GM21717 (cell line): ENCODE measurements around the gene MYD88.

Experiments
- ATAC-seq: cut with Tn5 transposase; IDR thresholded peaks from one replicate; pipeline ENCODE4 v1.9.1; 2021; ENCODE audit warnings: mild to moderate bottlenecking, moderate library complexity; ENCODE audit not compliant: unreplicated experiment

MYD88 gene

DNA sequence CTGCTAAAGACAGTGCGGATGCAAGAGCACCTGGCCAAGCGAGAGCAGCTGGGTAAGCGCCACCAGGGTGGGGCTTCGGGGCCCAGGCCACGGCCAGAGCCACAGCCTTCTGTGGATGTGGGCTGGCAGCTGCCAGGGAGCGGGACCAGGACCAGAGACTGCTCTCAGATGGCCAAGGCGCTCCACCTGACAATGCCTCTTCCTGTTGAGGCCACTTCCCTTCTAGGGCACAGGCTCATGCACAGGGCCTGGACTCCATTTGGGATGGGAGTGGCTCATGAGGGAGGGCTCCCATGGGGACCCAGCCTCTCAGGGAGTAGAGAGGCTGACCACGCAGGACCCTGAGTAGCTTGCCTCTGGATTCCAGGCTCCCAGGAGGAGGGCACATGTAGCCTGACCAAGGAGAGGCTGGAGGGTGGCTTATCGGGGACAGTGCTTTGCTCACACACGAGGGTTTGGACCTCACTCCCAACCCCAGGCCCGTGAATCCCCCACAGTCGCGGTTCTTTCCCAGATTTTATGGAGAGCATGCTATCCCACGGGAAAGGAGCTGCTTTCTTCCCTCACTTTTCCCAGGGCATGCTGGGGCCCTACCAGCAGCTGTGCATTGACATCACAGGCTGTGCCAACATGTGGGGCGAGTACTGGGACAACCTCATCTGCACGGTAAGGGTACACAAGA is 26.6 kb upstream of the MYD88 start:
- no peak for ATAC-seq

DNA sequence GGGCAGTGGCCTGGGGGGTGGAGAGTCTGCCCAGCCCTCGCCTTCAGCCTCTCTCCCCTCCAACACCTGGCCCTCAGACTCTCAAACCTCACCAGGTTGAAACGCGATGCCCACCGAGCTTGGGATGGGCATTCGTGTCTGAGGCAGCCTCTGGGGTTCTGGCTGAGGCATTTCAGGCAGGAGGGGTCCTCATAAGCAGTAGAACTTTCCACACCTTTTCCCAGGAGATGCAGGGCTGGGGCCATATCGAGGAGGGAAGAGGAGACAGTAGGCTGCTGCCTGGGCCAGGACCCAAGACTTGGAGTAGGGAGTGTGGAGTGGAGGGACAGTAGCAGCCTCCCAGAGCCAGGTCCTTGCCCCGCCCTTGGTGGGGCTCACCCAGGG is 26.1 kb upstream of the MYD88 start:
- no peak for ATAC-seq

DNA sequence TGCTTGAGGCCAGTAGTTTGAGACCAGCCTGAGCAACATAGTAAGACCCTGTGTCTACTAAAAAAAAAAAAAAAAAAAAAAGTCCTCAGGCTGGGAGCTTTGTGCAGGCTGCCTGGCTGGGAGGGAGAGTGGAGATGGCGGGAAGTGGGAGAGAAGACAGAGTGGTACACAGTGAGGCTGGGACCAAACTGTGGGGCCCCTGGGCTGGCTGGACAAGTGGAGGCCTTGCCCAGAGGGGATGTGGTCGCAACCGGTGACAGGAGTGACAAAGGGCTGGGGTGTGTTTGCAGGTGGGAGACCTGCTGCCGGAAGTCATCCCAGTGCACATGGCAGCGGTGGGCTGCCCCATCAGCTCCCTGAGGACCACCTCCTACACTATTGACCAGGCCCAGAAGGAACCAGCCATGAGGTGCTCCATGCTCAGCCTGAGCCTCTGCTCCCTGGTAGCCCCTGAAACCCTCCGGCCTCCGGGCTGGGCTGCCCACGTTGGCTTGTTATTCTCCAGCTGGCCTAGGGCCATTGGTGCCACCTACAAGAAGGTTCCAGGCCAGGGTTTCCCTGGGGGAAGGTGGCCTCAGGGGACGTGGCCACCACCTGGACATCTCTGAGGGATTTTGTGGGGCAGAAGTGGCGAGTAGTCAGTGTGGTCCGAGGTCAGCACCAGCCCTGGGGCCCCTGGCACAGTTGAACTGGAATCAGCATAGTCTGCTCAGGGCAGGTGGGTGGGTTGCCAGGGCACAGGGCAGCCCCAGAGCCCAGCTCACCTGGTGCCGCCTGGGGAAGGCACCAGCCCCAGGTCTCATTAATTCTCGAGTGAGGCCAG is 24.2 kb upstream of the MYD88 start:
- ATAC-seq = no peak

DNA sequence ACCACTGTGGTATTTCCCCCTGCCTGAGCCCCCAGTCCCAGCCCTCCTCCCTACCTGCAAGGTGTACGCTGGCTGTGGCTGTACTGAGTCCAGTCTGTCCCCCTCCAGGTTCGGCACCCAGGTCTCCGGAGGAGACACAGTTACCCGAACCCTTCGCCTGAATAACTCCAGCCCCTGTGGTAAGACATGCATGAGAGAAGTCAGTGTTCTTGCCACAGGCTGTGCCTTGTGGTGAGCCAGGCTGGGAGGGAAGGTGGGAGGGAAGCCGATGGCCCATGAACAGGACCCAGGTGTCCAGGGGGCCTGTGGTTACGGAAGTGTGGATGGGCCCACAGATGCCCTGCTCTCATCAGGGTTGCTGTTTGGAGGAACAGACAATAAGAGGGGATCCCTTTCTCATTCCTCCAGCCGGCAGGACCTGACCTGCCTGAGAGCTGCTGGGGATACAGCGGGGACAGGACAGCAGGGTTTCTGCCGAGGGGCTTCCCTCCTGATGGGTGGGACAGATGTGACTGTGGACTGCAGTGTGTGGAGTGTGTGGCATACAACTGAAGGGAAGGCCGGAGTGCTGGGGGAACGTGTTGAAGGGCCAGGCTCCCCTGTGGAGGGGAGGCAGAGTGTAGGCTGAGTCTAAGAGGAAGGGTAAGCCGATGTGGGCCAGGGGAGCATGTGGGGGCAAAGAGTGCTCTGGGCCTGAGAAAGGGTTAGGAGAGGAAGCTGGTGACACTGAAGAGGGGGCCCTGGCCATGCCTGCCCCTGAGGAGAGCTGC is 23.4 kb upstream of the MYD88 start:
- no peak for ATAC-seq

DNA sequence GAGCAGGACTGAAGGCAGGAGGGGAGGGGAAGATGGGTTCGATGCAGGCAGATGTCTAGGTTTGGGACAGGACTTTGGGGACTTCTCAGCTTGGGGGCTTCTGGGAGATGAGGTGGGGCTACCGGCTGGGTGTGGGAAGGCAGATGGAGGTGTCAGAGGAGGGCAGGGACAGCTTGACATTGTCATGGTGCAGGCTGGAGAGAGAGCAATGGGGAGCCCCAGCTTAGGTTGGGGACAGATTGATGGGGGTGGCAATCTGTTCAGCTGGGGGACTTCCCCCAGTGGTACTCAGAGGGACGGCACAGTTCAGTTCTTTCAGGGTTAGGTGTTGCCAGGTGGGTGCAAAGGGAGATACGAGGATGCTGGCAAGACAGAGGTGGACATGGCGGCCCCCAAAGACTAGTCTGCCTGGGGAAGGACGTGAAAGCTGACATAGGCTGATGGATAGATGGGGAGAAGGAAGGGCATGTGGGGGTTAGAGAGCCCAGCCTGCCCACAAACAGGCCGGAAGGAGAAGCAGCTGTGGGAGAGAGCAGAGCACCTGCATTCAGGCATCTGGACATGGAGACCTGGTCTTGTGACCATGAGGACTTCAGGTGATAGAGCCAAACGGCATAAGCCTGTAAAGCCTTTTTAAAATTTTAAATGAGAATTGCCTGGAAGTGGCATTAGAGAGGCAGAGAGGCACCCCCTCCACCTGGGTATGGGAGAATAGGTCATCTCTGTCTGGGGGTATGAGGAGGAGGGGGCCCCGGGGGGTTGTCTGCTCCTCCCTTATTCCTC is 22.6 kb upstream of the MYD88 start:
- ATAC-seq = no peak

DNA sequence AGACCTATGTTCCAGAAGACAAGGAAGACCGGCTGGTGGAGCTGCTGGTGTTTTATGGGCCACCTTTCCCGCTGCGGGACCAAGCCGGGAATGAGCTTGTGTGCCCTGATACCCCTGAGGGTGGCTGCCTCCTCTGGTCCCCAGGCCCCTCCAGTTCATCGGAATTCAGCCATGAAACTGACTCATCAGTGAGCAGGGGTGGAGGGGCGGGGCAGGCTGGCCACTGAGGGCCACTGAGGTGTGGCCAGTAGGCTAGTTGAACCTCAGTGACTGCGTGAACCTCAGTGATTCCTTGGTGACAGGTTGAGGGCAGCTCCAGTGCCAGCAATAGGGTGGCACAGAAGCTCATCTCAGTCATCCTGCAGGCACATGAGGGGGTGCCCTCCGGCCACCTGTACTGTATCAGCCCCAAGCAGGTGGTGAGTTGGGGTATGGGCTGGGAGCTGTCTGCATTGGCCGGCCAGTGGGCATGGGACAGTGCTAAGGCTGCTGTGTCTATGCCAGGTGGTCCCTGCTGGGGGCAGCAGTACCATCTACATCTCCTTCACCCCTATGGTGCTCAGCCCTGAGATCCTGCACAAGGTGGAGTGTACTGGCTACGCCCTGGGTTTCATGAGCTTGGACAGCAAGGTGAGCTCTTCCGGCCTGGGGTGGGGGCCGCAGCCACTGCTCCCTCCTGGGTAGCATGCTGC is 21.8 kb upstream of the MYD88 start:
- ATAC-seq = no peak

DNA sequence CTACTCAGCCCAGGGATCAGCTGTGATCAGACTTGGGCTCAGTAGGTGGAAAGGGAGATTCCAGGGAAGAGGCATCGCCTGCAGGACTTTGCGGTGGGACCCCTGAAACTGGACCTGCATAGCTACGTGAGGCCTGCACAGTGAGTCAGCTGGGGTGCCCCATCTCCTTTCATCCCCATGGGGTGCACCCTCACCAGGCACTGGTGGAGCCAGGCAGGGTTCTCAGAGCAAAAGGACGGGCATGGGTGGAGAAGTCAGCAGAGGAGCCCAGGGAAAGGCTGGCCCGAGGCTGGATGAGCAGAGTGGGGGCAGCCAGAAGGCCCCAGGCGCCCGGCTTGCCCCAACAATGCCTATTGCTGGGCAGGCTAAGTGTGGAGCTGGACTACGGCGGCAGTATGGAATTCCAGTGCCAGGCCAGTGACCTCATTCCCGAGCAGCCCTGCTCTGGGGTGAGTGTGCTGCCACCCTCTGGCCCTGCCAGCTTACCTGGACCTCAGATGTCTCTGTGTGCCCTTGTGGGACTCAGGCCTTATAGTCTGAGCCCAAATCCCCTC is 21.2 kb upstream of the MYD88 start:
- ATAC-seq = no peak

DNA sequence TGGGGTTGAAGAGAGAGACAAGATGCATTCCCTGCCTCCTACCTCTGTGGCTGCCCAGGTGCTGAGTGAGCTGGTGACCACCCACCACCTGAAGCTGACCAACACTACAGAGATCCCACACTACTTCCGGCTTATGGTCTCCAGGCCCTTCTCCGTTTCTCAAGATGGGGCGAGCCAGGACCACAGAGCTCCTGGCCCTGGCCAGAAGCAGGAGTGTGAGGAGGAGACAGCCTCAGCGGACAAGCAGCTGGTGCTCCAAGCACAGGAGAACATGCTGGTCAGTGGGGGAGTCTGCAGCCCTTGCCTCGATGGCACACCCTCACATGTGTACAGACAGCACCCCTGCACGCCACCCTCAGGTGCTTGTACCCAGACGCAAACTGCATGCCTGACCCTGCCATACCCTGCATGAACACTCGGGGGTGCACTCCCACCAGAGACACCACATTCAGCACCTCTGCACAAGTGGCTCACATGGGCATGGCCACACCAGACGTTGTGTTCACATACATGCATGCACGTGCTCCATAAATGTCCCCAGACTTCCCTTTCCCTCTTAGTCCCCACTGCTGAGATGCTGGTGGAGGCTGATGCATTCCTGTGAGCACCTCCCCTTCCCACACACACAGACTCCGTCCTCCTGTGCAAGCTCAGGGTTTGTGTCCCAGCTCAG is 20.6 kb upstream of the MYD88 start:
- ATAC-seq = no peak

DNA sequence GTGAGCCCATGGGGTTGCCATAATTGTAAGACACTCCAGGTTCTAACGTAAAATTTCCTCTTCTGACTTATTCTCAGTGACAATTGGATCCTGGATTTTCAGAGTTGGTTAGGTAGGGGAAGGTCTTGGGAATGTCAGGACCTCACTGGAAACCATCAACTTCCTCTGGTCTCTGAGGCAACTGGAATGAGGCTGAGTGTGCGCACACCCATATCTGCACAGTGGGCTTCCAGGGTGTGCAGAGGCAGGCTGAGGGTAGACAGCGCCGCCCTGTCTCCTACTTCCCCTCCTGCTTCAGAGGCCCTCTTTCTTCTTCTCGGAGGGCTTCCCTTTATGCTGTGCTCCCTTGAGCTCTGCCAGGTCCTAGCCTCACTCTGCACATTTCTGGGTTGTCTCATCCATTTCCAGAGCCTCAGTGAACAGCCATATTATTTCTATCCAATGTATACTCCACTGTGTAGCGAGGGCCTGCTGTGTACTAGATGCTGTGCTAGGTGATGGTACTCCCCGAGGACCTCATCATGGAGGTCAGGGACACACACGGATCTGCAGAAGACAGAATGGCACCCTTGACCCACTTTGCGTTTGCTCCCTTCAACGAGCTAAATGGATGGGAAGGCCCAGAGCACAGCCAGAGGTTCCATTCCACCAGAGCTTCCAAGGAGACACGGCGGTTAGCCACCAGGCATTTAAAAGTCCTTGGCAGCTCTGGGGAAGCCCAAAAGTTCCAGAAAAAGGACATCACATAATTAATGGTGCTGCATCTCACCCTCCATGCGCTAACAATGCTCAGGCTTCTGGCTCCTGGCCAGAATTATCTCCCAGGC is 19.8 kb upstream of the MYD88 start:
- ATAC-seq = no peak

DNA sequence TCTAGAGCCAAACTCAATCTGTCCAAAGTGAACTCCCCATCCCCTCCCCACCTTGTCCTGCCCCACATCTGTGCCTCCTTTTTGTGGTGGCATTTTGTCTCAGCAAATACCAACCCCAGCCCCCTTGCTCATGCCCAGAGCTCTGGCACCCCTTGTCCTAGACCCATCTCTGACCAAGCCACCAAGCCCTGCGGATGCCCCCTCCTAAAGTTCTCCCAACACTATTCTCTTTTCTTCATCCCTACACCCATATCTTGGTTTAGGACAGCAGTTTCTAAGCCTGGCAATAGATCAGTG is 19.3 kb upstream of the MYD88 start:
- ATAC-seq = no peak

DNA sequence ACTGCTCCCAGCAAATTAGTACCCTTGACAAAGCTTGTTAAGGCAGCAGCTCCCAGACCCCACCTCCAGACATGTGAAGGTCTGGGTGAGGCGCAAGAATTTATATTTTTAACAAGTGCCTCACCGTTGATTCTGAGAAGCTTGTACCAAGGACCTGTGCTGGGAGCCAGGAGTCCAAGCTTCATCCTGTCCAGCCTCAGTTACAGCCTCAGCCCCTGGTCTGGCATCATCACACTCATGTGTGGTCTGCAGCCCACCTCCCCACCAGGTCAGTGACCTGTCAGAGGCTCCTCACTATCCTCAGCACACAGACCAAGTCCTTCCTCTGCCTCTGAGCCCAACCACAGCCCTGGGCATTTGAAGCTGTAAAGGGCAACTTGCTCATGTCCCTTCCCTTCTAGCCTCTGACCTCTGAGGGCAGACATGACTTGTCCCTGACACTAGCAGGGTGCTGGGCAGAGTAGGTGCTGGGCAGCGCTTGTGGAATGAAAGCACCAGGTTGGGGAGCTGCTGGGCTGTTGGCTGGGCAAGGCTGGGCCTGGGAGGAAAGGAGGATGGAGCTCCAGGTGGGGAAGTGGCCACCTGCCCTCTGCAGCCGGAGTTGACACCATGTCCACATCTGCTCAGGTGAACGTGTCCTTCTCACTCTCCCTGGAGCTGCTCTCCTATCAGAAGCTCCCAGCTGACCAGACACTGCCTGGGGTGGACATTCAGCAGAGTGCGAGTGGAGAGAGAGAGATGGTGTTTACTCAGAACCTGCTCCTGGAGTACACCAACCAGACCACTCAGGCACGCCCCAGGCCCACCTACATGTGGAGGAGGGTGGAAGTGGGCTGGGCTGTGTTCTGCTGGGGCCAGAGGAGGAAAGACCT is 18.4 kb upstream of the MYD88 start:
- no peak for ATAC-seq

DNA sequence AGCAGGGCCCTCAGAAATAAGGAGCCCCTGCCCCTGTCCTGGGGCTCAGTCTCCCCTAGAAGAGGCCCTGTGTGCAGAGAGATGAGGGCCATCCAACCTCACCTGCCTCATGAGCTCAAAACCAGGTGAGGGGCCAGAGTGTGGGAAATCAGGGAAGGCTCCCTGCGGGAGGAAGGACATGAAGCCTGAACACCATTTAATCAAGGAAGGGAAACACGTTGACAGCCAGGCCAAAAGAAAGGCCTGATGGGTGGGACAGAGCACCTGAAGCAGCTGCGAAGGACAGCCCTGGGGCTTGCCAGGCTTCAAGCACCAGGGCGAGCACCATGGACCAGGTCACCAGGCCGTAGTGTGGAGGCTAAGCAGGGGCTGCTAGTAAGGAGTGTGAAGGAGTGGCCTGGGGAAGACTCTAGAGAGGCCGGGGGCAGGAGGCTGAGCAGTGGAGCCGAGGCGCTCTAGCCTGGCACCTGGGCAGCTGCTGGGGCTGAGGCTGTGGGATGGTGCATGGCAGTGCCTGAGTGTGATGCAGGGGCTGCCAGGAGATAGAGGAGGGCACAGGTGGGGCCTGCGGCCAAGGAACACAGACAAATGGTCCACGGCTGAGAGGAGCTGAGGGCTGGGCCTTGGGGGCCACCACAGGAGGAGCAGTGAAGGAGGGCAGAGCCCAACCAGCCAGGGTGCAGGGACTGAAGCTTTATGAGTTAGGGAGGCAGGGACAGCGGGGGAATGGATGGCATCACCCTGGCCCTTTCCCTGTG is 17.6 kb upstream of the MYD88 start:
- ATAC-seq = no peak

DNA sequence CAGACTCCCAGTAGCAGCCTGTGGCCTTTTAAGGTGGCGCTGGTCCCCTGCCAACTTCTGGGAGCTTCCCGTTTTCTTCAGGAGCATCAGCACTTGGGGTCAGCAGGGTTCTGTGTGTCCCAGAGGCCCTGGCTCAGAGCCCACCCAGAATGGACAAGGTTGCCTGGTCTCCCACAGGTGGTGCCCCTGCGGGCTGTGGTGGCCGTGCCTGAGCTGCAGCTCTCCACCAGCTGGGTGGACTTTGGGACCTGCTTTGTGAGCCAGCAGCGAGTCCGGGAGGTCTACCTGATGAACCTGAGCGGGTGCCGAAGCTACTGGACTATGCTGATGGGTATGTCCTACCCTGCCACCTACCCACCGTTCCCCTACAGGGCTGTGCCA is 17.0 kb upstream of the MYD88 start:
- ATAC-seq = no peak

DNA sequence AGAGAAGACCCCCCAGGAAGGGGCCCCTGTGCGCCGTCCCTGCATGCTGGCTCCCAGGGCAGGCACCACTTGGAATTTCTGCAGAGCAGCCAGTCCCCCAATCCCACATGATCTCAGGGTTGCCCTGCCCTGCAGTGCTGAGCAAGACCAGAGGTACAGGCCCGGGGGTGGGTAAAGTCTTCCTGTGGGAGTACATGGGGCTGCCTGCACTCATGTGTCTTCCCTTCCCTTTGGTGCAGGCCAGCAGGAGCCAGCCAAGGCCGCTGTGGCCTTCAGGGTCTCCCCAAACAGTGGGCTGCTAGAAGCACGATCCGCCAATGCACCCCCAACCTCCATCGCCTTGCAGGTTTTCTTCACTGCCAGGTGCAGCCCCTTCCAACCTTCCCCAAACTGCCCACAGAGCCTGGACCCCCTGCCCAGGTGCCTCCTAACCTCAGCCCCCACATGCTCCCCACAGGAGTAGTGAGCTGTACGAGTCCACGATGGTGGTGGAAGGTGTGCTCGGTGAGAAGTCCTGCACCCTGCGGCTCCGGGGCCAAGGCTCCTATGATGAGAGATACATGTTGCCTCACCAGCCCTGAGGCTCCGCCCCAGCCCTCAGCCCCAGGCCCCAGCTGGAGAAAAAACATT is 16.5 kb upstream of the MYD88 start:
- no peak for ATAC-seq

DNA sequence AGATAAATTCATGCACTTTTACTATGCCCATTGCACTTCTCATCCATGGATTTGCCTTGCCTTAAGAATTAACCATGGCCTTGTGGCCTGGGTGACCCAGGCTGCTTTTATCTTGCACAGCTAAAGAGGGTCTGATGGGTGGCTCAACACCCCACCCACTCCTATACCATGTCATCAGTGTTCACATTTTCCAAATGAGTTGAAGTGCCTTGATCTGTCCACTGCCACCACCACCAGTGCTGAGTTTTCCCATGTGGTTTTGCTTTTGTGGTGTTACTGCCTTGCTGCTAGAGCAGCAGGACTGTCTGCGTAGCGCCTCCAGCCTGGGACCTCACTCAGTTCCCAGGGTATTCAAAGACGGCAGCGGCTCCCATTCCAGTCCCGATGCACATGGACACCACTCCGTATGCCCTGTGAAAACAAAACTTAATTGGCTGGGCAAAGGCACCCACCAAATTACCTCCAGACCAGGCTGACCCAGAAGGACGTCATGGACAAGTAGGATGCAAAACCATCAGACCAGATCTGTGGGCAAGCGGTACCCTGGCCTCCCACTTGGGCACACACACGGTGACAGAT is 15.7 kb upstream of the MYD88 start:
- ATAC-seq = no peak

DNA sequence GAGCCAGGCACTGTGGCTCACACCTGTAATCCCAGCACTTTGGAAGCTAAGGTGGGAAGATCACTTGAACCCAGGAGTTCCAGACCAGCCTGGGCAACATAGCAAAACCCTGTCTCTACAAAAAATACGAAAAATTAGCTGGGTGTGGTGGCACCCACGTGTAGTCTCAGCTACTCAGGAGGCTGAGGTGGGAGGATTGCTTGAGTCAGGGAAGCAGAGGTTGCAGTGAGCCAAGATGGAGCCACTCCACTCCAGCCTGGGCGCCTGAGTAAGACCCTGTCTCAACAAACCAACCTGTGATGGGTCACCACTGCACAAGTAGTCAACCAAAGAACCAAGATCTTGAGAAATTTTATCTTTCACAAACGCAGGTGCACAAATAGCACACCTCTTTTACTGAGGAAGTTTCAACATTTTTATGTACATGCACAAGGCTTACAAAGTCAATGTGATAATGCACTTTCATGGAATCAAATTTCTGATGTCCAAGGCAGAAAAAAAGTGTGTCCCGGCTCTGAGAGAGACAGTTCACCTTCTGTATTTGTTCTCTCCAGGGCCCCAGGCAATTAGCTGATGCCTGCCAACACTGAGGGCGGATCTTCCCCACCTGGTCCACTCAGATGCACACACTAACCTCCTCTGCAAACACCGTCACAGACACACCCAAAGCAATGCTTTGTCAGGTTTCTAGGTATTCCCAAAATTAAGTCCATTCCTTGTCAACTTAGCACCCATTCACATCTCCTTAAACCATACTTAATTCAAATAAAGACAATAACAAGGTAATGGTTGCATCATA is 13.9 kb upstream of the MYD88 start:
- ATAC-seq = no peak
